Kidney (tissue), 14 donors: ENCODE results near the gene EML6. TPM values are rescaled to one million over a fixed set of nuclear protein-coding genes. Genes with fewer than 3 reads are reported as not detected.

Experiments used
- DNase-seq, 5 donors: peaks; one replicate each; pipeline ENCODE4 v3.0.0-alpha.2; 2013 to 2020
- FAIRE-seq: peaks from 2 replicates; lab custom pipeline; 2012; peaks lifted over from hg19 to GRCh38; lab: Jason Lieb, UNC
- H3K27ac ChIP-seq, 2 donors: one replicate each; pipeline ENCODE4 v1.7.0; 2013; ENCODE audit warnings: low read depth in 2 of 2, low read length in 2 of 2, inconsistent platforms in 1 of 2
- H3K27me3 ChIP-seq: one replicate; pipeline ENCODE4 v1.7.1; 2013; ENCODE audit warnings: low read length, inconsistent platforms; ENCODE audit not compliant: control insufficient read depth, insufficient read depth
- H3K36me3 ChIP-seq, 3 donors: one replicate each; pipeline versions ENCODE4 v1.7.0 to v1.7.1; 2013; ENCODE audit warnings: low read length in 3 of 3, control low read depth in 1 of 3, inconsistent platforms in 1 of 3; ENCODE audit not compliant: insufficient read depth in 3 of 3, control insufficient read depth in 2 of 3
- H3K4me1 ChIP-seq, 3 donors: one replicate each; pipeline versions ENCODE4 v1.7.0 to v1.7.1; 2013; ENCODE audit warnings: low read length in 3 of 3, inconsistent platforms in 1 of 3, low read depth in 1 of 3; ENCODE audit not compliant: control insufficient read depth in 2 of 3, insufficient read depth in 2 of 3
- H3K4me3 ChIP-seq, 3 donors: one replicate each; pipeline versions ENCODE4 v1.7.0 to v1.8.1; 2013; ENCODE audit warnings: low read length in 3 of 3, control low read depth in 1 of 3, inconsistent platforms in 1 of 3
- H3K9ac ChIP-seq, 3 donors: one replicate each; pipeline versions ENCODE4 v1.7.0 to v1.7.1; 2013; ENCODE audit warnings: low read length in 3 of 3, control low read depth in 1 of 3, inconsistent platforms in 1 of 3
- H3K9me3 ChIP-seq, 3 donors: one replicate each; pipeline versions ENCODE4 v1.7.0 to v1.7.1; 2013; ENCODE audit warnings: low read length in 3 of 3, control low read depth in 1 of 3, inconsistent platforms in 1 of 3; ENCODE audit not compliant: control insufficient read depth in 2 of 3, insufficient read depth in 1 of 3
- intact Hi-C: fragments of 100-400 bp; cut with DNase I; formaldehyde crosslinking; loops from one replicate; pipeline ENCODE4 v1.11.1; 2022
- polyA plus RNA-seq: library from polyadenylated mRNA; stranded (reverse); fragments of 350-450 nt; fragmentation: Illumina TruSeq; extraction: RNeasy Lipid Tissue Mini Kit (QIAGEN cat#74804); gene quantifications from one replicate; pipeline ENCODE4 v1.2.3, GENCODE V29; 2014; ENCODE audit warnings: low read depth, low replicate concordance; ENCODE audit not compliant: insufficient read depth
- total RNA-seq: library from RNA; stranded (reverse); fragmentation: NEBNext Ultra II Directional; extraction: Animal tissue kit (Norgen Biotek cat#: 25700); gene quantifications from one replicate; pipeline ENCODE4 v1.2.1, GENCODE V29; 2021
- TF ChIP-seq, protein P1 (sequence below): IDR thresholded peaks from 3 replicates; pipeline ENCODE4 v1.5.1; 2012; ENCODE audit warnings: mild to moderate bottlenecking, moderate library complexity, borderline replicate concordance; ENCODE audit not compliant: insufficient read depth; ENCODE audit errors: extremely low read depth
- donor health status: control.
- donor health status: control.
- donor health status: control.
- donor health status: control.
- donor health status: control.
- donor health status: DM: yes; HTN: yes; CAD: no.
- donor health status: Normal renal cell carcinoma (clear cell type).

The EML6 gene
- total and polyA plus RNA-seq, 2 donors from 2014 or later, result 1.7 to 3.1 TPM

DNA sequence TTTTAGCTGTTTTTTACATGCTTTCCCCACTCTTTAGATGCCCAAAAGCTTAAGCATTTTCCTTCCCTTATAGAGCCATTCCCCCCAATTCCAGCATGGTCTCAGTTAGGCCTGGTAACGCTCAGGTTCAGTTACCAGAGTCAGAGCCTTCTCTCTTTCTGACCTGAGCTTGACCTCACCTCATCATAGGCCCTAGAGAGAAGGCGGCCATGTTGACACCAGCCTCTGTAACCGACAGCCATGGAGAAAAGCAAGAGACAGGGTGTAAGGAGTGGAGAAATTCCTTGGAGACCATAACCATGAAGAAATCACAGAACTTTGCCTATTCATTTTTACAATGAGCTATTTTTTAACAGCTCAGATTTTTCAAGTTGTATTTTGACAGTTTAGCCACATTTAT, 227.3 kb downstream of the EML6 start:
- Histone ChIP-seq H3K36me3 (no peaks in the 10 kb centered on the region), H3K27ac (no peak overlapping the region), H3K27me3 (no peaks in the 10 kb centered on the region), H3K9me3 (no peaks in the 10 kb centered on the region), H3K4me3 (no peak overlapping the region), H3K4me1 (peaks cover 0 to 2% (median 0%) of the 10 kb centered on the region in 3 donors), H3K9ac (no peak overlapping the region)
- FAIRE-seq (no peak), DNase-seq (no peak)
- intact Hi-C loops, result no loop called here
- TF ChIP-seq, protein P1, sequence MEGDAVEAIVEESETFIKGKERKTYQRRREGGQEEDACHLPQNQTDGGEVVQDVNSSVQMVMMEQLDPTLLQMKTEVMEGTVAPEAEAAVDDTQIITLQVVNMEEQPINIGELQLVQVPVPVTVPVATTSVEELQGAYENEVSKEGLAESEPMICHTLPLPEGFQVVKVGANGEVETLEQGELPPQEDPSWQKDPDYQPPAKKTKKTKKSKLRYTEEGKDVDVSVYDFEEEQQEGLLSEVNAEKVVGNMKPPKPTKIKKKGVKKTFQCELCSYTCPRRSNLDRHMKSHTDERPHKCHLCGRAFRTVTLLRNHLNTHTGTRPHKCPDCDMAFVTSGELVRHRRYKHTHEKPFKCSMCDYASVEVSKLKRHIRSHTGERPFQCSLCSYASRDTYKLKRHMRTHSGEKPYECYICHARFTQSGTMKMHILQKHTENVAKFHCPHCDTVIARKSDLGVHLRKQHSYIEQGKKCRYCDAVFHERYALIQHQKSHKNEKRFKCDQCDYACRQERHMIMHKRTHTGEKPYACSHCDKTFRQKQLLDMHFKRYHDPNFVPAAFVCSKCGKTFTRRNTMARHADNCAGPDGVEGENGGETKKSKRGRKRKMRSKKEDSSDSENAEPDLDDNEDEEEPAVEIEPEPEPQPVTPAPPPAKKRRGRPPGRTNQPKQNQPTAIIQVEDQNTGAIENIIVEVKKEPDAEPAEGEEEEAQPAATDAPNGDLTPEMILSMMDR, result no peak

DNA sequence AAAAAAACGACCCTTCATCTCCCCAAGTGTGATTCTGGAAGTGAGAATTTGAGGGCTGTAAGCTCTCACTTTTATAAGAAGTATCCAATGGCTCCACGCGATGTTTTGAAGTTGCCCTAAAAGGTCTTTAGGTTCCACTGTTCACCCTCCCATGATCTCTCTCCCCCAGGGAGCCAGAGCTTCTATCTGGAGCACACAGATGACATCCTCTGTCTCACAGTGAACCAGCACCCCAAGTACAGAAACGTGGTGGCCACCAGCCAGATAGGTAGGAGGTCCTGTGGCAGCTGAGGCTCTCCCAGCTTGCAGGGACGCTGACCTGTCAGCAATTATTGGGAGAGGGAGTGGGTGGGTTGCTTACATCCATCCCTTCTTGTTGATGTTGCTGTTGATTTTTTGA, 229.0 kb downstream of the EML6 start:
- H3K9ac ChIP-seq, result no peak overlapping the region
- TF ChIP-seq, protein P1, result no peak
- no peaks in the 10 kb centered on the region for H3K9me3 ChIP-seq
- H3K4me1 ChIP-seq, result peaks cover 0 to 2% (median 0%) of the 10 kb centered on the region in 3 donors
- no peak for DNase-seq
- no peak for FAIRE-seq
- intact Hi-C loops, result no loop called here
- no peaks in the 10 kb centered on the region for H3K36me3 ChIP-seq
- no peak overlapping the region for H3K27ac ChIP-seq
- H3K27me3 ChIP-seq, result no peaks in the 10 kb centered on the region
- no peak overlapping the region for H3K4me3 ChIP-seq

DNA sequence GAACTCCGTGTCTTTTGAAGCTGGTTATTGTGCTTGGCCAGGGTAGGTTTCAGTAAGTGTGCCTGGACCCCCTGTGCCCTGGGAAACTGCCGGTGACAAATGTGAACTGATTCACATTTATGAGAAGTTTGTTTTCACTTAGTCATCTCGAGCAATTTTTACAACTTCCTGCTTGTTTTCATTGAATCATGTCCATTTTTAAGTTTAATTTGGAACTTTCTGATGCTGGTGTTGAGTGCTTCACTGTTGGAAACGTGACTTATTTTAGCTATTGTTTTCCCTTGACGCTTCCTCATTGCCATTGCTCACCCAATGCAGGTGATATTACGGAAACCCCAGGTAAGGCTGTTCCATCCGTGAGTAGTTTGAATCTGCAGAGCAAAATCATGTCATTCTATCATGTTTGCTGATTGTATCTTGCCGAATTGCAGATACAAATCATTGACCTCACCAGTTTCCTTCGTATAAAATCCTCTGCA, 229.6 kb downstream of the EML6 start:
- H3K4me1 ChIP-seq, result peaks cover 0 to 2% (median 0%) of the 10 kb centered on the region in 3 donors
- no peak overlapping the region for H3K4me3 ChIP-seq
- intact Hi-C loops, result no loop called here
- no peaks in the 10 kb centered on the region for H3K27me3 ChIP-seq
- H3K36me3 ChIP-seq, result no peaks in the 10 kb centered on the region
- no peak overlapping the region for H3K27ac ChIP-seq
- FAIRE-seq (no peak), DNase-seq (no peak)
- TF ChIP-seq, protein P1, result no peak
- no peak overlapping the region for H3K9ac ChIP-seq
- H3K9me3 ChIP-seq, result no peaks in the 10 kb centered on the region

DNA sequence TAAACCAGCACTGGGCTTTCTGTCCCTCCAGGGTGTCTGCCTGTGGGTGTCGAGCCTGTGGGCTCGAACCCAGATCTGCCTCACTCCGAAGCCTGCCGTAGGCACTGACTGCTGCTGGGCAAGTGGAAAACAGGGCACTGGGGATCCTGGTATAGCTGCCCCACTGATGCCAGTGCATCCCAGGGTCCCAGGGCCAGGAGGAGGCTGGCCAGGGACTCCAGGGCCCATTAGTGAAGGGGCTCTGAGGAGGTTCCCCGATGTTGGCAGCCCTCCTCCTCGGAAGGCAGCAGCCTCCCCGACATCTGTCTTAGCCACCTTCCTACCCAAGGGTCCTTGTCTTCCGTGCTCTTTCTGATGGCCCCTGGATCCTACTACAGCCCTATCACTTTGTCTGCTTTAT, 230.7 kb downstream of the EML6 start:
- Histone ChIP-seq H3K36me3 (no peaks in the 10 kb centered on the region), H3K9me3 (no peaks in the 10 kb centered on the region), H3K27ac (no peak overlapping the region), H3K9ac (no peak overlapping the region), H3K4me3 (no peak overlapping the region), H3K4me1 (peaks cover 0 to 2% (median 0%) of the 10 kb centered on the region in 3 donors), H3K27me3 (no peaks in the 10 kb centered on the region)
- FAIRE-seq (no peak), DNase-seq (no peak)
- TF ChIP-seq, protein P1, result no peak
- intact Hi-C loops, result no loop called here
